Panc1 (cell line): ENCODE measurements around the gene USP12. TPM values are rescaled to one million over a fixed set of nuclear protein-coding genes. Genes with fewer than 3 reads are reported as not detected.

Source experiments
- ATAC-seq: fragments of 200-7000 bp; cut with Tn5 transposase; 2 replicates; pipeline ENCODE4 v1.9.1; 2020; ENCODE audit warnings: mild to moderate bottlenecking, moderate library complexity
- BruUV-seq: library from RNA; stranded (reverse); fragments of 400-500 nt; replicated peaks from 2 replicates; lab custom pipeline; 2021; lab: Mats Ljungman, UMichigan
- CTCF ChIA-PET: fragments of 300-600 bp; sonication (Branson Sonifier 250); formaldehyde crosslinking; loops from one replicate; lab custom pipeline; 2022; ENCODE audit warnings: antibody characterized with exemption; lab: Charles Lee
- POLR2A ChIA-PET: fragments of 300-600 bp; sonication (Branson Sonifier 250); formaldehyde crosslinking; loops from one replicate; lab custom pipeline; 2022; ENCODE audit warnings: antibody characterized with exemption; lab: Charles Lee
- DNase-seq: peaks from one replicate; pipeline ENCODE4 v3.0.0-alpha.2; 2010; ENCODE audit warnings: low read depth, low spot score
- H3K27ac ChIP-seq: 2 replicates; pipeline ENCODE4 v1.5.1; 2011; ENCODE audit warnings: mild to moderate bottlenecking, low read length, inconsistent platforms
- H3K27me3 ChIP-seq: fragments of 200-500 bp; sonication (Bioruptor generic); 2 replicates; pipeline ENCODE4 v1.6.0; 2014; ENCODE audit warnings: low read length, inconsistent platforms; ENCODE audit not compliant: control insufficient read depth, insufficient read depth
- H3K36me3 ChIP-seq: fragments of 200-500 bp; sonication (Bioruptor generic); 2 replicates; pipeline ENCODE4 v1.5.1; 2014; ENCODE audit warnings: inconsistent platforms, mild to moderate bottlenecking, low read length, moderate library complexity; ENCODE audit not compliant: control insufficient read depth, insufficient read depth
- H3K4me1 ChIP-seq: 2 replicates; pipeline ENCODE4 v1.5.1; 2011; ENCODE audit warnings: inconsistent platforms, mild to moderate bottlenecking, low read length, moderate library complexity; ENCODE audit not compliant: control insufficient read depth, insufficient read depth
- H3K4me3 ChIP-seq, 2 experiments: 2 replicates each; pipeline ENCODE4 v1.5.1; 2011 to 2012; ENCODE audit warnings: low read depth in 2 of 2, low read length in 2 of 2, mild to moderate bottlenecking in 2 of 2, inconsistent platforms in 1 of 2, moderate library complexity in 1 of 2
- H3K9me3 ChIP-seq: fragments of 200-500 bp; sonication (Bioruptor generic); 2 replicates; pipeline ENCODE4 v1.5.1; 2014; ENCODE audit warnings: low read depth, mild to moderate bottlenecking, inconsistent platforms, low read length, moderate library complexity; ENCODE audit not compliant: control insufficient read depth, insufficient read depth
- CTCF ChIP-seq: fragments of 450-650 bp; IDR thresholded peaks from 2 replicates; pipeline ENCODE4 v1.5.1; 2017; ENCODE audit warnings: mild to moderate bottlenecking
- POLR2AphosphoS5 ChIP-seq: IDR thresholded peaks from 2 replicates; pipeline ENCODE4 v1.6.1; 2012; ENCODE audit warnings: mild to moderate bottlenecking, low read depth, low read length, moderate library complexity
- REST ChIP-seq, 2 experiments: IDR thresholded peaks; 2 replicates each; pipeline ENCODE4 v1.6.1; 2011 to 2012; ENCODE audit warnings: low read depth in 2 of 2, control low read depth in 1 of 2, low read length in 1 of 2, mild to moderate bottlenecking in 1 of 2, moderate library complexity in 1 of 2; ENCODE audit not compliant: insufficient read depth in 1 of 2
- SIN3A ChIP-seq: IDR thresholded peaks from 2 replicates; pipeline ENCODE4 v1.6.1; 2012; ENCODE audit warnings: low read depth, mild to moderate bottlenecking, low read length, moderate library complexity, borderline replicate concordance; ENCODE audit not compliant: insufficient read depth
- TCF7L2 ChIP-seq: IDR thresholded peaks from 2 replicates; pipeline ENCODE4 v1.6.1; 2011; ENCODE audit warnings: mild to moderate bottlenecking, low read depth, low read length, inconsistent platforms
- in situ Hi-C: cut with HindIII; loops from 2 replicates; pipeline ENCODE4 v1.10.0; 2016; ENCODE audit warnings: low sequenced_read_pairs, low pct_unique_long_range_greater_than_20kb
- intact Hi-C: fragments of 100-400 bp; cut with micrococcal nuclease; formaldehyde crosslinking; loops from one replicate; pipeline ENCODE4 v1.10.0; 2022; ENCODE audit not compliant: unreplicated experiment
- total RNA-seq: library from RNA; stranded (reverse); gene quantifications from one replicate; pipeline ENCODE4 v1.2.1, GENCODE V29; 2021; ENCODE audit not compliant: unreplicated experiment

The USP12 gene
- total RNA-seq, 1 experiment from 2014 or later: 82.0 TPM

- DNase-seq (no peak), ATAC-seq (no peak)
- Histone ChIP-seq H3K4me1 (no peaks in the 10 kb centered on the region; the same call in 1 of the 2 replicates), H3K27ac (no peak overlapping the region), H3K4me3 (no peak overlapping the region), H3K9me3 (no peaks in the 10 kb centered on the region), H3K36me3 (peaks cover 17% of the 10 kb centered on the region), H3K27me3 (no peaks in the 10 kb centered on the region)
- TF ChIP-seq REST (IDR thresholded peaks at IDR 0.05; ENCODE audit: insufficient read depth in 1 of 2, low read depth in 2 of 2, low read length in 1 of 2): no peak
- no peak for TF ChIP-seq TCF7L2
- no peak for TF ChIP-seq POLR2AphosphoS5
- no peak for TF ChIP-seq SIN3A
- intact Hi-C loops (no loop called here), in situ Hi-C loops (no loop called here)
- no TSS peak for BruUV-seq
- CTCF ChIA-PET: no interaction called here
- POLR2A ChIA-PET: no interaction called here
Measured at GRCh38 chr13:27088619-27089018, 83.0 kb downstream of the USP12 start.

GRCh38 chr13:27086599-27087265 is 84.9 kb downstream of the USP12 start:
- no peaks in the 10 kb centered on the region for H3K9me3 ChIP-seq
- no peak overlapping the region for H3K4me3 ChIP-seq
- ATAC-seq (no peak), DNase-seq (no peak)
- H3K4me1 ChIP-seq: no peaks in the 10 kb centered on the region; the same call in 1 of the 2 replicates
- ChIA-PET CTCF (interaction anchor here (0.6 kb wide), 1 partner anchor 122 kb away, joined by 3 read pairs; no protein-coding TSS in a partner anchor), POLR2A (interaction anchor here (0.6 kb wide), 1 partner anchor 79 kb away, joined by 4 read pairs; no protein-coding TSS in a partner anchor)
- TF ChIP-seq CTCF (no peak), TCF7L2 (no peak), POLR2AphosphoS5 (no peak), REST (IDR thresholded peaks at IDR 0.05; ENCODE audit: insufficient read depth in 1 of 2, low read depth in 2 of 2, low read length in 1 of 2) (no peak), SIN3A (no peak)
- H3K36me3 ChIP-seq: peaks cover 17% of the 10 kb centered on the region
- BruUV-seq: no TSS peak
- no peaks in the 10 kb centered on the region for H3K27me3 ChIP-seq
- H3K27ac ChIP-seq: no peak overlapping the region
- intact Hi-C loops: no loop called here
- in situ Hi-C loops: no loop called here
